NAMALWA (cell line): Measurements from ENCODE around the gene CALR3.
A peak's percentile ranks its signal among the peaks of the same experiment; 100 is the strongest.
"Not testable (repeated sequence)": the region's sequence is repeated elsewhere in the genome, so short reads cannot be mapped to it uniquely, and the experiment has no call there.

Source experiments
- DNase-seq: peaks from one replicate; pipeline ENCODE4 v3.0.0-alpha.2; 2015; ENCODE audit warnings: low spot score

Gene CALR3

DNA sequence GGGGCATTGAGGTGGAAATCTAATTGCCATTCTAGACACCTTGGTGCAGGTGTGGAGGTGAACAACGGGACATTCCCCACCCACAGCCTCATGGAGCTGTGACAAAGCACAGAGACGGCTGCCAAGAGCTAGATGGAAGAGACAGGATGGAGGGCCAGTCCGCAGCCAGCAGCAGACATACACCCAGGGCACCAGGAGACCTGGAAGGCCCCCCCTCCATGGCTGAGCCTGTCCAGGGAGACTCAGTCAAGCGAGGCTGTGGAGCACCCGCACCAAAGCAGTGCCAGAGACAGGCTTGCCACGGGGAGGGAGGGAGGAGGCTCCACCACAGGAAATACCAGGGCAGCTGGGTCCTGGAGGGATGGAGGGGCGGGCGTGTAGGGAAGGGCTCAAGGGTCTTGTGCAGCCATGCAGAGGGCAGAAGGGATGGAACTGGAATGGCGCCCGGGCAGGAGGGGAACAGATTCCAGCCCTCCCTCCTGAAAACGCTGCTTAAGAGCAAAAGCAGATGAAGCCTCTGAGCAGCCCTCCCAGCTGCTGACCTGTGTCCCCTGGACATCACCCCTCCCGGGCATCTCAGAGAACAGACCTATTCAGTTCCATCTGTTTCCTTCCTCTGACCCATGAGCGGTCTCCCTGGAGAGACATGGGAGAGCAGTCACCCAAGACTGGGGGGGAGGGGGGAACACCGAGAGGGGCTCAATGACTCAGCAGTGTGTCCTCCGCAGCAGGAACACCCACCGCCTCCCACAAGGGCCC is 38.6 kb downstream of the CALR3 start:
- DNase-seq = no peak

DNA sequence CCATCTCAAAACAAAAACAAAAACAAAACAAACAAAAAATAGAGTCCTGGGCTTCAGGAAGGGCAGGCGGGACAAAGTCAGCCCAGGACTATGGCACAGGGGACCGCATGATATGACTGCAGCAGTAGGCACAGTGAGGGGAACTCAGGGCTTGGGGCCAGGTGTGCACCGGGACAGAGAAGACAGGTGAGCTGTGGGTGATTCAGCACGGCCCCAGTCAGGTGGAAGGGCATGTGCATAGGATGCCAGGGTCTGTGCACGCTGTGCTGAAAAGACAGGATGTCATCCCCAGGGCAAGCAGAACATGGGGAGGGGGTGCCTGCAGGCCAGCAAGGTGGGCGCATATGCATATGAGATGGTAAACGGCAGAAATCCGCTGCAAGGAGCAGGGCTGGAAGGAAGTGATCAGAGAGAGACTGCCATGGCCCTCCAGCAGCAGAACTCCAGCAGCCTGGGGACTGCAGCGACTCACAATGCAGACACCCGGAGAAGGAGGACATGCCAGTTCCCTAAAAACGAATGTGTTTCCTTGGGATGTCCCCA is 39.2 kb downstream of the CALR3 start:
- no peak for DNase-seq

- no peak for DNase-seq
Observed at GRCh38 chr19:16455489-16455888, 40.5 kb downstream of the CALR3 start.

GRCh38 chr19:16454351-16454918 is 41.5 kb downstream of the CALR3 start:
- DNase-seq = no peak

GRCh38 chr19:16452325-16452724 is 43.6 kb downstream of the CALR3 start:
- no peak for DNase-seq

DNA sequence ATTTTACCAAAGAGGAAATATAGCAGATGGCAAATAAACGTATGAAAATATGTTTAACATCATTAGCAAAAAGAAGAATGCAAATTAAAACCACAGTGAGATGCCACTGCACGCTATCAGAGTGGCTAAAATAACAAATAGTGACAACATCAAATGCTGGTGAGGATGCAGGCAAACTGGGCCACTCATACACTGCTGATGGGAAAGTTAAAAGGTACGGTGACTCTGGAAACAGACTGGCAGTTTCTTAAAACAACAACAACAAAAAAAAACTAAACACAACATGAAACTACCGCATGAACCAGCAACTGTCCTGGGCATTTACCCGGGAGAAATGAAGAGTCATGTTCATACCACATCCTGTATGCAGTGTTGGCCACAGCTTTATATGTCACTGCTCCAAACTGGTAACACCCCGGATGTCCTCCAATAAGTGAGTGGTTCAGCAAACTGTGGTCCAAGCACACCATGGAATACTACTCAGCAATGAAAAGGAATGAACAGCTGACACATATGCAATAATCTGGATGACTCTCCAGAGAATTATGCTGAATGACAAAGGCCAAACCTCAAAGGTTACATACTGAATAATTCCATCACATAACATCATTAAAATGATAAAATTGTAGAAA is 46.5 kb downstream of the CALR3 start:
- DNase-seq = peak; percentile 75

GRCh38 chr19:16448872-16449271 is 47.1 kb downstream of the CALR3 start:
- not testable (repeated sequence) for DNase-seq

GRCh38 chr19:16446724-16447368 is 49.1 kb downstream of the CALR3 start:
- peak; percentile 90 for DNase-seq

DNA sequence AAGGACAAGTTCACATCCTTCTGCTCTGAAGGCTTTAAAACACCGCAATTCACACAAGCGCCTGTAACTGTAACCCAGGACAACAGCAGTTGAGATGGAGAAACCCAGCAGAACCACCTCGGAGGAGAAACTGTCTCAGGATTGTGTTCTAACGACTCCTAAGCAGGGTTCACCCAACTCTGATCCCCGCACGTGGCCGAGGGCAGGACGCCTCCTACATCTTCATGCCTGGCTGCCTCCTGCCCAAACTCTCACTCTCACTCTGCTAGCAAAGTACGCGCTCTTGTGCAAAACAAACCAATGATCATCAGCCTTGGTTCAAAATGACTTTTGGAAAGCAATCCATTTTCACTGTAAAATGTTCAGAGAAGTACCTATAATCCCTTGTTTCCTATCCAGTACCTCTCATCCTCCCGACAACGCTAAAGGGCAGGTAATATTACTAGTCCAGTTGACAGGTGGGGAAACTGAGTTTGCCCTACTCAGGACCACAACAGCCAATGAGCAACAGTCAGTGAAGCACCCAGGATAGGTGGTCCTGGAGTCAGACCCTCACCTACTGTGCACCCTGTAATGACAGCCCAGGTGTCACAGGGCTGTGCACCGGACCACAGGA is 49.8 kb downstream of the CALR3 start:
- peak; percentile 81 for DNase-seq

DNA sequence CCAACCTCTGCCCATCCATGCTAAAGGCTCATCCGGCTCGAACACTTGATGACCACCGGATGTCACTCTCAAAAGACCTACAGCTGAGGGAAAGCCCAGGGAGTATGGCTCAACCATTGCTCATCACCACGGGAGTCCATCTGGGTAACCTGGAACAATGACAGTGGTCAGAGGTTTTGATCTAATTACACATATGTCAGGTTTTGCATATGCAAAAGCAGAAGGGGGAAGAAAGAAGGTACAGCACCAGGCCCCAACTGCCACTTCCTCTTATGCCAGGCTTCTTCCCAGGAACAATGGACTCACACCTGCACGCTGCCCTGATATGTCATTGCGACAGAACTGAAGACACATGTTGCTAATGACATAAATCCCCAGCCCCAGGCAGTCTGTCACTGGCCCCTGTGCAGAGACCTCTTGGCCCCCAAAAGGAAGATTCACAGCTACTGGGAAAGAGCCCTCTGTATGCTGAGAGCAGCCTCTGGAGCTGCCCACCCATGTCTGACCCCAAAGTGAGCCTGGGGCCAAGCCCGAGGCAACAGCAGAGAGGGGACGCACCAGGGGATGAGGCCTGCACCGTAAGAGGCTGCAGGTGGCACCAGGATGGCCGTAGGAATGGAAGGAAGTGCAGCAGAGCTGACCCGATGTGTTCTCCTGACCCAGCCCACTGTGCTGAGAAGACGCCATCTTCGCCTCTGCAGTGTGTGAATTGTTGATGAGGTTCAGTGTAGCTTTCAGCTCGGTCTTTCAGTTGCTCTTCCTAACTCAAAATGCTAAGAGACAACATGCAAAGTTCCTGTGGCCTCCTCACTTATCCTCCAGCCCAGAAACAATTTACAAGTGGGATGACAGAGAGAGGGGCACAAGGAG is 50.5 kb downstream of the CALR3 start:
- DNase-seq = peak; percentile 93

DNA sequence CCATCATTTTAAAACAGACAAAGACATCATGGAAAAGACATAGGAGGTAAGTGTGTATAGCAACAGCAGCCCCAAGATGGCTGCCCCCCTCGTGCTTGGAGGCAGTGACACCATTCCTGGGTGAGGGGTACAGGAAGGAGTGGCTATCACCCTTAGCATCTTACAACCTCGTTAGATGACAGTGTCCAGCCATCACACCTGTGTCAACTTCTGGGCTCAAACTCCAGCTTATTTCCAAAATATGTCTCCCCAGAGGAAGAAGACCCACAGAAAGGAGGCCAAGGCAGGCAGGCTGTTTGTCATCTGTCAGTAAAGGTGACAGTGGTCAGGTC is 51.7 kb downstream of the CALR3 start:
- peak; percentile 75 for DNase-seq

GRCh38 chr19:16442386-16443276 is 53.3 kb downstream of the CALR3 start:
- DNase-seq = no peak

- DNase-seq = peak; percentile 59
Observed at GRCh38 chr19:16441661-16442162, 54.3 kb downstream of the CALR3 start.

DNA sequence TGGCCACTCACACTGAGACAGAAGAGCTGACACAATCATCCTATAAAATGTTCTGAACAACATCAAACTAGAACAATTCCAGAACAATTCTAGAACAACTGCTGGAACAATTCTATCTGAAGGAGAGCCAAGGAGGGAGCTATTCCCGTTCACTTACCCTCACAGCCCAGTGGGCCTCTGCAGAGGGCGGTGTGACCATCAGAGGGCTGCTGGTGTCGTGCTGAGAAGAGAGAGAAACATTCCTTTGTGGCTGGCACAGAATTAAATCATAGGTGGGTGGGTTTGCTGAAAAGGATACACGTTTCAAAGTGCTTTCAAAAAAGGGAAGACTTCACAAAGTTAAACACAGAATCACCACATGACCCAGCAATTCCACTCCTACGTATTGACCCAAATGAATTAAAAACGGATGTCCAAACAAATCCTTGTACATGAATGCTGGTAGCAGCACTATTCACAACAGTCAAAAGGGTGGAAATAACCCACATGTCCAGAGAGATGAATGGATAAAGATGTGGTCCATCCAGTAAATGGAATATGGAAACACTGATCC is 59.1 kb downstream of the CALR3 start:
- no peak for DNase-seq

DNA sequence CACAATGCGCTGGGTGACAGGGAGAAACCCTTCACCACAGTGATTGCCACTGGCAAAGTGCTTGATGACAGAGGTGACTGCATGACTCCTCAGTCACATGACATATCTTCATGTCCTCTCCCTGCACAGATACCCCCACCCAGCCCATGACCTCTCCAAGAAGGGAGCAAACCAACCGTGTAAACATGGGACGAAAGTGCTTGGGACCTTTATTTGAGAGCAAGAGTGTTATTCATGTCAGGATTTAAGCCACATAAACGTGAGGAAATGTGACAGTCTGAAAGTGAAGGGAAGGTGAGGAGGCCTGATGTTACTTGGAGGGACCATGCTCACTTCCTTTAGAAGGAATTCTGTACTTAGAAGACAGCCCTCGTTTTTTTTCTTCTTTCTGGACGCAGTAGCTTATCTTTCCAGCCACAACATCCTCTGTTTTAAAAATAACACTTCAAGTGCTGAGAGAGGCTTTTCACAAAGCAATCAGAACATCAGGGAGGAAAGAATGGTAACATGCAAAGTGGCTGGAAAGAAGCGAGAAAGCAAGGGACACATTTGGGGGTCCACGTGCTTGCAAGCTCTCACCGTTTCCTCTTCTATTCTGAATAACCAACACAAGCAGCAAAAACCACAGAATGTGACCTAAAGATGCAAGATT is 59.8 kb downstream of the CALR3 start:
- no peak for DNase-seq

DNA sequence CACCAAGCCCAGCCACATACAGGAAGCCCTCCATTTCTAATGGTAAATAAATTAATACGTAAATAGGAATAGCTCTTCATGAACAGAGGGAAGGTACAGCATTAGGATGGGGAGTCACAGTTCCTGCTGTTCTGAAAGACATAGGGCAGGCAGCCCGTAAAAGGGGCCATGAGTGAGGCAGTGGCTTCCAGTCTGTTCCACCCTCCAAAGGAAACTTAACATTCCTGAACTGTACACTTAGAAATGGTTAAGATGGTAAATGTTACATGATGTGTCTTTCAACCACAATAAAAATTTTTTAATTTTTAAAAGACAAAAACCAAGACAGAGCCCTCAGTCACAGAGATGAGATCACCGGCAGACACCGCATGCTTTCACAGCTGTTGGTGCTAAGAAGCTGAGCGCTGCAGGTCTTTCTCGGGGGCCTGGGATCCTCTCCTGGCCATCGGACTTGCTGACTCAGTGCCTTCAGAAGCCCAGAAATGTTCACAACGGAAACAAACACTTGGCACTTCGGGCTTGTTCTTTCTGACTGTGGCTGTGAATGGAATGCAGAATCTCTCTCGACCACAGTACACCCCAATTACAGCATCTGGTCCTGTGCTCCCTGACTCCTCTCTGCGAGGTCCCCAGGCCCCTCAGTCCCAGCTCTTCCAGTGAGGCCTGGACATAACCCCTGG is 60.6 kb downstream of the CALR3 start:
- DNase-seq = no peak

GRCh38 chr19:16433986-16434385 is 62.0 kb downstream of the CALR3 start:
- DNase-seq = no peak

DNA sequence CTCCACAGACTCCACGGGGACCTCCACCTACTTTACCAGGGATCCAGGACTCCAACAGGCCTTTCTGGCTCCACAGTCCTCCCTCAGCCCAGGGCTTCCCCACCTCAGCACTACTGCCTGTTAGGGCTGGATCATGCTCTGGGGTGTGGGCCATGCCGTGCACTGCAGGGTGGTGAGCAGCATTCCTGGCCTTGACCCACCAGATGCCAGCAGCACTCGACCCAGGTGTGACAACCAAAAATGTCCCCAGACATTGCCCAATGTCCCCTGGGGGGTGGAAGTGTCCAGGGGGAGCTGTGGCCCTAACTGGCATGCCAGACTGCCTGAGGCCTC is 66.2 kb downstream of the CALR3 start:
- DNase-seq = no peak
